Esophagus squamous epithelium (tissue), 5 donors: ENCODE results near the gene SEC61G. TPM values are rescaled to one million over a fixed set of nuclear protein-coding genes. Genes with fewer than 3 reads are reported as not detected.

Source experiments
- DNase-seq: peaks from one replicate; lab custom pipeline; 2025; lab: John Stamatoyannopoulos, UW
- H3K27ac ChIP-seq, 4 donors: fragments of 200-600 bp; sonication (generic); one replicate each; pipeline ENCODE4 v1.5.1; 2016 to 2019; ENCODE audit warnings: mild to moderate bottlenecking in 1 of 4
- H3K27me3 ChIP-seq, 4 donors: fragments of 200-600 bp; sonication (generic); 1 replicate in 3 of 4; 2 replicates in 1 of 4; pipeline versions ENCODE4 v1.5.1 to v1.6.0; 2017 to 2021; ENCODE audit warnings: antibody characterized with exemption in 1 of 4
- H3K36me3 ChIP-seq, 3 donors: fragments of 200-600 bp; sonication (generic); one replicate each; pipeline ENCODE4 v1.5.1; 2016 to 2019
- H3K4me1 ChIP-seq, 3 donors: fragments of 200-600 bp; sonication (generic); one replicate each; pipeline ENCODE4 v1.5.1; 2017 to 2019
- H3K4me3 ChIP-seq, 4 donors: fragments of 200-600 bp; sonication (generic); 1 replicate in 3 of 4; 2 replicates in 1 of 4; pipeline ENCODE4 v1.5.1; 2016 to 2019; ENCODE audit warnings: mild to moderate bottlenecking in 2 of 4, moderate library complexity in 1 of 4
- H3K9me3 ChIP-seq, 3 donors: fragments of 200-600 bp; sonication (generic); one replicate each; pipeline ENCODE4 v1.5.1; 2016 to 2019
- POLR2A ChIP-seq, 4 donors: fragments of 450-650 bp; IDR thresholded peaks; one replicate each; pipeline ENCODE4 v1.6.1; 2017; ENCODE audit warnings: antibody characterized with exemption in 4 of 4, mild to moderate bottlenecking in 4 of 4, moderate library complexity in 3 of 4
- WGBS, 2 donors: methylation state at CpG; one replicate each; pipeline ENCODE4 v1.1.5; 2018; 5-methylcytosine and 5-hydroxymethylcytosine counted together
- intact Hi-C: fragments of 100-400 bp; cut with DNase I; formaldehyde crosslinking; loops from one replicate; pipeline ENCODE4 v1.15.0; 2022
- total RNA-seq, 4 donors: library from RNA; depleted of rRNA; stranded (reverse); fragments of >200 nt; gene quantifications; one replicate each; pipeline ENCODE4 v1.1.0, GENCODE V29; 2016
- TF ChIP-seq, protein P1 (sequence below), 6 experiments: fragments of 450-650 bp in 4 of 6; fragments of 200-600 bp in 2 of 6; sonication (generic) in 2 of 6; IDR thresholded peaks; one replicate each; pipeline ENCODE4 v1.5.1; 2016 to 2019; ENCODE audit warnings: antibody characterized with exemption in 6 of 6, mild to moderate bottlenecking in 4 of 6, moderate library complexity in 4 of 6
- donor health status: DM: yes; HTN: yes; CAD: no.

SEC61G gene
- total RNA-seq, 4 donors from 2014 or later: 122 to 429 (median 309) TPM

DNA sequence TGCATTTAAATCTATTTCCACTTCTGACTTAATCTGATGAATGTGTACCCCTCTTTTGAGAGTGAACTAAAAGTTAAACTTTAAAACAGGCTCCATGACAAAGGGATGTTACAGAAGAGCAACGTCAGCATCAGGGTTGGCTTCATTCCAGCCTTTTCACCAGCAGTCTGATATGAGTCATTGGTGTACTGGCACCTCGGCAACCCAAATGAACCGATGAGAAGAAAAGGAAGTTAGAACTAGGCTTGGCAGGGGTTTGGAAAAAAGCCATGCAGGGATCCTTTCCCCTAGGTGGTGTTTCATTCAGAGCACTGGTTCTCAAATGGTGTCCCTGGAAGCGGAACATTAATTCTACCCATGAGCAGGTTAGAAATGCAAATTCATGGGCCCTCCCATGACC, 53.6 kb downstream of the SEC61G start:
- no peak for TF ChIP-seq POLR2A (IDR thresholded peaks at IDR 0.05)
- TF ChIP-seq, protein P1, sequence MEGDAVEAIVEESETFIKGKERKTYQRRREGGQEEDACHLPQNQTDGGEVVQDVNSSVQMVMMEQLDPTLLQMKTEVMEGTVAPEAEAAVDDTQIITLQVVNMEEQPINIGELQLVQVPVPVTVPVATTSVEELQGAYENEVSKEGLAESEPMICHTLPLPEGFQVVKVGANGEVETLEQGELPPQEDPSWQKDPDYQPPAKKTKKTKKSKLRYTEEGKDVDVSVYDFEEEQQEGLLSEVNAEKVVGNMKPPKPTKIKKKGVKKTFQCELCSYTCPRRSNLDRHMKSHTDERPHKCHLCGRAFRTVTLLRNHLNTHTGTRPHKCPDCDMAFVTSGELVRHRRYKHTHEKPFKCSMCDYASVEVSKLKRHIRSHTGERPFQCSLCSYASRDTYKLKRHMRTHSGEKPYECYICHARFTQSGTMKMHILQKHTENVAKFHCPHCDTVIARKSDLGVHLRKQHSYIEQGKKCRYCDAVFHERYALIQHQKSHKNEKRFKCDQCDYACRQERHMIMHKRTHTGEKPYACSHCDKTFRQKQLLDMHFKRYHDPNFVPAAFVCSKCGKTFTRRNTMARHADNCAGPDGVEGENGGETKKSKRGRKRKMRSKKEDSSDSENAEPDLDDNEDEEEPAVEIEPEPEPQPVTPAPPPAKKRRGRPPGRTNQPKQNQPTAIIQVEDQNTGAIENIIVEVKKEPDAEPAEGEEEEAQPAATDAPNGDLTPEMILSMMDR (IDR thresholded peaks at IDR 0.05): no peak
- H3K9me3 ChIP-seq: peaks cover 0 to 6% (median 0%) of the 10 kb centered on the region in 3 donors
- H3K27ac ChIP-seq: no peak overlapping the region
- no peak for DNase-seq
- intact Hi-C loops: no loop called here
- H3K4me3 ChIP-seq: no peak overlapping the region
- no peaks in the 10 kb centered on the region for H3K36me3 ChIP-seq
- H3K27me3 ChIP-seq: no peaks in the 10 kb centered on the region
- peaks cover 0 to 4% (median 0%) of the 10 kb centered on the region in 3 donors for H3K4me1 ChIP-seq
- 19 to 25% methylated on average over 4 of the region's 4 CpGs for WGBS, 2 donors

DNA sequence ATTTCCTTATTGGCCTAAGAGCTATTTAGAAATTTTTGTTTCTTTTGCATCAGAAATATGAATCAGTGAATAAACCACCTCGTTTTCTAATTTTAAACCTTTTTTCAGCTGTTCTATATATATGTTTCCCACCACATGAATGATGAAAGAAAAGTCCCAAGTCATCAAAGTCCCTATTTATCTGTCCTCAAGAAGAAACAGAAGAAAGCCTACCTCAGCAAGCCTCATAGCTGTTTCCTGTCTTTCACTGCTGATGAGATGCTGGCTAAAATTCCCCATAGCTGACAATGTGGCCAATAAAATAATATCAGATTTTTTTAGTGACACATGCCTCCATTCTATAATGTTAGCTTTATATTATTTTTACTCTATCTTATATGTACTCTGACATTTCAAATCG, 54.2 kb downstream of the SEC61G start:
- Histone ChIP-seq H3K4me3 (no peak overlapping the region), H3K27ac (no peak overlapping the region), H3K27me3 (no peaks in the 10 kb centered on the region), H3K4me1 (peaks cover 0 to 4% (median 0%) of the 10 kb centered on the region in 3 donors), H3K36me3 (no peaks in the 10 kb centered on the region), H3K9me3 (peaks cover 0 to 6% (median 0%) of the 10 kb centered on the region in 3 donors)
- intact Hi-C loops: no loop called here
- DNase-seq: no peak
- 36% methylated on average over 2 of the region's 2 CpGs for WGBS, 2 donors
- no peak for TF ChIP-seq POLR2A (IDR thresholded peaks at IDR 0.05)
- TF ChIP-seq, protein P1 (IDR thresholded peaks at IDR 0.05): no peak

Other genes starting within 250 kb of the SEC61G start
- gene VSTM2A, start 216.8 kb downstream of the SEC61G start, total RNA-seq: not detected